Astrocyte of the cerebellum (primary cell): ENCODE results near the gene GNB1L.

Experiments
- DNase-seq: peaks from one replicate; pipeline ENCODE4 v3.0.0-alpha.2; 2011; ENCODE audit warnings: low read depth
- H3K4me3 ChIP-seq: 2 replicates; pipeline ENCODE4 v1.5.1; 2011; ENCODE audit warnings: mild to moderate bottlenecking, low read depth, low read length, moderate library complexity
- in situ Hi-C: cut with HindIII; loops from 2 replicates; pipeline ENCODE4 v1.10.0; 2017; ENCODE audit warnings: low sequenced_read_pairs
- TF ChIP-seq, protein P1 (sequence below): IDR thresholded peaks from 2 replicates; pipeline ENCODE4 v1.5.1; 2012; ENCODE audit warnings: low read length, low read depth, moderate library complexity, mild to moderate bottlenecking; ENCODE audit errors: missing control alignments

Gene GNB1L

DNA sequence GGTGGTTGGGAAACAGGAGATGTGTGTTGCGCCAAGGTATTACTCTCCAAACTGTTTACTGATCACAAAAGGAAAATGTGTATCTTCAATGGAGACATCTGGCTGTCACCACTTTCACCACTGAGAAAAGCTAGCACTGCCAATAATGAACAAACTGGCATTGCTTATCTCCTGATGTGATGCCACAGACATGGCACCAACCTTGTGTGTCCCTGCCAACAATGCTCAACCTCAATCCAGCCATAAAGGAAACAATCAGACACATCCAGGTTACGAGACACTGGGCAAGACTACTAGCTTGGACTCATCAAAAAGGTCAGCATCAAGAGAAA, 28.1 kb downstream of the GNB1L start:
- TF ChIP-seq, protein P1, sequence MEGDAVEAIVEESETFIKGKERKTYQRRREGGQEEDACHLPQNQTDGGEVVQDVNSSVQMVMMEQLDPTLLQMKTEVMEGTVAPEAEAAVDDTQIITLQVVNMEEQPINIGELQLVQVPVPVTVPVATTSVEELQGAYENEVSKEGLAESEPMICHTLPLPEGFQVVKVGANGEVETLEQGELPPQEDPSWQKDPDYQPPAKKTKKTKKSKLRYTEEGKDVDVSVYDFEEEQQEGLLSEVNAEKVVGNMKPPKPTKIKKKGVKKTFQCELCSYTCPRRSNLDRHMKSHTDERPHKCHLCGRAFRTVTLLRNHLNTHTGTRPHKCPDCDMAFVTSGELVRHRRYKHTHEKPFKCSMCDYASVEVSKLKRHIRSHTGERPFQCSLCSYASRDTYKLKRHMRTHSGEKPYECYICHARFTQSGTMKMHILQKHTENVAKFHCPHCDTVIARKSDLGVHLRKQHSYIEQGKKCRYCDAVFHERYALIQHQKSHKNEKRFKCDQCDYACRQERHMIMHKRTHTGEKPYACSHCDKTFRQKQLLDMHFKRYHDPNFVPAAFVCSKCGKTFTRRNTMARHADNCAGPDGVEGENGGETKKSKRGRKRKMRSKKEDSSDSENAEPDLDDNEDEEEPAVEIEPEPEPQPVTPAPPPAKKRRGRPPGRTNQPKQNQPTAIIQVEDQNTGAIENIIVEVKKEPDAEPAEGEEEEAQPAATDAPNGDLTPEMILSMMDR, result no peak
- no peak for DNase-seq
- no peak overlapping the region for H3K4me3 ChIP-seq
- in situ Hi-C loops, result no loop called here

DNA sequence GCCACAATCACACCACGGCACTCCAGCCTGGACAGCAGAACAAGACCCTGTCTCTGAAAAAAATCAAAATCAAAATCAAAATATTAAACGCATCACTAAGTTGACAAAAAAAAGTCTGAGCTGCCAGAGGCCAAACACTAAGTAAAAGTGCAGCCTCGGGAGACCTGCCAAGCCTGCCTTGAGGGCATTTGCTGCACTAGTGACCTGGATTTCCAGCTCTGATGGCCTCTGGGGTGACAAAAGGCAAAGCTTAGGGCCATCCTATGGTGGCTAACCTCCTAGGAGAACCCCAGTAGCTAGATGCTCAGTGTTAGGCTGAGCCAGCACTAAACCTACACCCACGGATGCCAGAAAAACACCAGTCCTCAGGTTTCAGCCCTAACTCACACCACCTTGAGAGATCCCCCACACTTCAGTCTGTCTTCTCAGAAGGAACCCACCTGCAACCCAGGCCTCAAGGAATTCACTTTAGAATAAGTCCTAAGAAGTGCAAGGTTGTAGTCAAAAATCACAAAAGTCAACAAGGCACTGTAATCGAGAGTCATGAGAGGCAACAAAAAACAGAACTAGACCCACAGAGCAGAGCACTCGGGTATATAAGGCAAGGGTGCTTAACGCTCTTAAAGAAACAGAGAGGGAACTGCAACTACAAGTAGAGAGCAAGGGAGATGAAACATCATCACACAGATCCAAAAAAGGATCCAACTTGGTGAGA, 28.6 kb downstream of the GNB1L start:
- TF ChIP-seq, protein P1, result no peak
- in situ Hi-C loops, result no loop called here
- DNase-seq, result no peak
- H3K4me3 ChIP-seq, result no peak overlapping the region

DNA sequence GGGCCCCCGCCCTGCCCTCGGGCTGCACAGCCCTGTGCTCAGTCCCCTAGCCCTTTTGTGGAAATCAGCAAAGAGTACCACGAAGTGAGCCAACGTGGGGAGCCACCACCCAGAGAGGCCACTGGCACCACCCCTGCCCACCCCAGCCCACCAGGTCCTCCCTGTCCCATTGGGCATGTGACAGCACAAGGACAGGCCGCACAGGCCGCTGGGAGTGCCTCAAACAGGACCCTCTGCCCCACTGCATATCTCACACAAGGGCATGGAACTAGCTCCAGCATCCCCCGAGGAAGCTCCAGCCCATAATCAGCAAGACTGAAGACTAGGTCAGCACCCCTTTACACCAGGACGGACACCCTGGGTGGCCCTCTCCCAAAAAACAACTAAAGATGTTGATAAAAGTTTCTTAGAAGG, 29.7 kb downstream of the GNB1L start:
- TF ChIP-seq, protein P1, result no peak
- H3K4me3 ChIP-seq, result no peak overlapping the region
- in situ Hi-C loops, result no loop called here
- DNase-seq, result no peak

DNA sequence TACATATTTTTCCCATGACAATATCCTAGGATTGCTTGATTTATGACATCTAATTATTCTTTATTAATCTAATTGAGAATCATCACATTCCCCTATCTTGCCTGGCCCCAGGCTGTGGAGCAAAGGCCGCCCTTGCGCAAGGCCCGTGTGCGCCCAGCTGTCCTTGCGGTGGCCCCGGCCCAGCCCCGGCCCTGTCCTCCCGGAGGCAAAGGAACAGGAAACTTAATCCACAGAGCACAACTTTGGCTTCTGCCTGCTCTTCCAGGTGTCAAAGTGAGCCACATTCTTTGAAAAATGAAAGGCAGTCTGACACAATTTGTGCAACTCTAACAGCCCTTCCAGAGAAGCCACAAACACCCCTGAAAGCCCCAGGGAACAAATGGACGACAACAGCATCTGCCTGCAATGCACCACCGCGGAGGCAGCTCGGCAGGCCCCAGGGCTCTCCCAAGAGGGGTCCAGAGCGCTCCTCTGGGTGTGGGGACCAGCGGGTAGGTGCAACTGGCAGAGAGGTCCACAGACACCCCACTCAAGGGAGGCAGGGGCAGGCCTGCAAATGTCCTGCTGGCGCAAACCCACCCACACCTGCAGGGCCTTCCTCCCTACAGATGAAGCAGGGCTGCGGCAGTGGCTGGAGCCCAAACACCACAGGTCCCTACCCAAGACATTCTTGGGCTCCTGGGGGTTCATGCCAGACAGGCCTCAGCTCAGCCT, 30.3 kb downstream of the GNB1L start:
- in situ Hi-C loops, result no loop called here
- TF ChIP-seq, protein P1, result no peak
- DNase-seq, result no peak
- H3K4me3 ChIP-seq, result no peak overlapping the region

DNA sequence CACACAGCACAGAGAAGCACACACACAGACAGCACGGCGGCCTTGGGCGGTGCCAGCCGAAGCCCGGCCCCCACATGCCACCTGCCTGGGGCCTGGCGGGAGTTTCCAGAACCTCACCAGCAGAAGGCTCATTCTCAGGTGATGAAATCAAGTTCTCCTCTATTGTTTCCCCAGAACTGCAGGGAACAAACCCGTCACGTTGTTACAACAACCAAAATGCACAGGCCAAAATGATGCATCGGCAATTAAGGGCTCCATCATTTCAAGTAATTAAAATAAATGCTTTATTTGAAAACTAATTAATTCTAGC, 30.8 kb downstream of the GNB1L start:
- DNase-seq, result no peak
- TF ChIP-seq, protein P1, result no peak
- no peak overlapping the region for H3K4me3 ChIP-seq
- in situ Hi-C loops, result no loop called here

DNA sequence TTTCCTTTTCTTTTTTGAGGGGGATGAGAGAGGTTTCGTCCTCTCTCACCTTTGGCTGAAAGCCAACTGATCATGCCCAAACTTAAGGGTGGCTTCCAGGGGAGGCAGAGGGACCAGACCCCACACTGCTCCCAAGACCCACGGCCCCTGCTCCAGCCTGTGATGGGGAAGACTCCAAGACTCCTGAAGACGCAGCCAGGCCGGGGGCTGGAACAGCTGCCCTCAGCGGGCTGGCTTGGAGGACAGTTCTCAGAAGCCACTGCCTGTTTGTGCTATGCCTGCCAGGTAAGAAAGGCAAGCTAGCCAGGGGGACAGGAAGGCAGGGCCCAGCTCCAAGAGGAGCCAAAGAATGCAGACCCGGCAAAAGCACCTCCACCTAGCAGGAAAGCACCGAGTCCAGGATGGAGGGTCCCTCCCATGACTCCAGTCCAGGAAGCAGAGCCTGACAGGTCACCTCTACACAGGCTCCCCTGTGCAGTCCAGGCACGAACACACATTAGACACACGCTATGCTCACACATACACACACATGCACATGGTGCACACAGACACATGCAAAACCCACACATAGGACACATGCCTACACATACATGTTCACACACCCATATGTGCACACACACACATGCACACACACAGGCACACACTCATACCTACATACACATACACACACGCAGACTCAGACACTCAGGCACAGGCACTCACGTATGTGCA, 31.3 kb downstream of the GNB1L start:
- no peak for DNase-seq
- in situ Hi-C loops, result no loop called here
- no peak overlapping the region for H3K4me3 ChIP-seq
- TF ChIP-seq, protein P1, result no peak
